Activated T-cell treated with anti-CD3 and anti-CD28 coated beads, Interleukin-2, amount 50 U/mL, for 48 hours (primary cell): Measurements from ENCODE around the gene ZFP36.

ENCODE experiments used
- DNase-seq, 2 experiments: peaks; one replicate each; pipeline ENCODE4 v3.0.0-alpha.2; 2020

ZFP36 gene

DNA sequence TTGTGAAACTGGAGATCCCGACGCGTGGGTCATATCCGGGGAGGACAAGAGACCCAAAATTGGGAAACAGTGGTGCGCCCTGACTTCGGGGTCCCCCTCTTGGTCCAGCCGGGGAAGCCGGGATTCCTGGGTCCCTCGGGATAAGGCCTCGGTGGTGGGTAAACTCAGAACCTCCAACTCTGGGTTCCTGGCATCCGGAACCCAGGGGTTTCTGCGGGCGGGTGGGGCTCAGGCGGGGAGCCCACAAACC is 688 bp downstream of the ZFP36 start:
- DNase-seq: no peak

- DNase-seq: peak; percentile 65 to 72
Measured at GRCh38 chr19:39407660-39408391, 1.2 kb downstream of the ZFP36 start.

- DNase-seq: peak; percentile 54 to 59
Measured at GRCh38 chr19:39408392-39409207, 2.0 kb downstream of the ZFP36 start.

- DNase-seq: peak; percentile 85 to 88
Measured at GRCh38 chr19:39409208-39410016, 2.8 kb downstream of the ZFP36 start.

- DNase-seq: peak; percentile 70 to 78
Measured at GRCh38 chr19:39410017-39410830, 3.6 kb downstream of the ZFP36 start.

- DNase-seq: no peak
Measured at GRCh38 chr19:39410831-39411080, 4.1 kb downstream of the ZFP36 start.

DNA sequence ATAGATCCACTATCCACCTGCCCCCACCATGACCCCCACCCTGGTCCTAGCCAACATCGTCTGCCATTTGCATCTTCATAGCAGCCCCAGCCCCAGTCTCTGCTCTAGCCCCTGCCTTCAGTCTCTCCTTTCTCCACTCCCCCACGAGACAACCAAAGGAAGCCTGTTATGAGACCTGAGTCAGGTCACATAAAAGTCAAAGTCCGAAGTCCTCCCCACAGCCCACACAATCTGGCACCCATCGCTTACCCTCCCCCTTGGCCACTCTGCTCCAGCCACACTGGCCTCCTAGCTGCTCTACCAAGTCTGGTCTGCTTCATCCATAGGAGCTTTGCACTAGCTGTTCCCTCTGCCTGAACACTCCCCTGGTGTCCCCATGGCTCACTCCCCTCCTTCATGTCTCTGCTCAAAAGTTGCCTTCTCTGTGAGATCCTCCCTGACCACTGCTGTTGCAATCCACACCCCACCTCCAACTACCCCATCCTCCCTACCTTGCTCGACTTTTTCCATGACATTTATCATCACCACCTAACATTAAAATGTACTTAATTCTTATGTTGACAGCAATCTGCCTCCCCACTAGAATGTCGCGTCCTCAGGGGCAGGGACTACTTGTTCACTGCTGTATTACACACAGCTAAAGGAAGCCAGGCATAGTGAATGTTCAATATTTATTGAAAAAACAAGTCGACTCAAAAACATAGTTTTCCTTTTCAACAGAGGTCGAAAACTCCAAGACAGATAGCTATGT is 4.6 kb downstream of the ZFP36 start:
- peak; percentile 49 to 50 for DNase-seq

GRCh38 chr19:39411832-39412099 is 5.1 kb downstream of the ZFP36 start:
- DNase-seq: peak; percentile 93 to 95

GRCh38 chr19:39412100-39412866 is 5.6 kb downstream of the ZFP36 start, which contains the start of gene PLEKHG2:
TSS of gene PLEKHG2 (plus strand) at chr19:39412669. CDS start at chr19:39414087, 1,418 bp downstream.
- DNase-seq: peak; percentile 99

DNA sequence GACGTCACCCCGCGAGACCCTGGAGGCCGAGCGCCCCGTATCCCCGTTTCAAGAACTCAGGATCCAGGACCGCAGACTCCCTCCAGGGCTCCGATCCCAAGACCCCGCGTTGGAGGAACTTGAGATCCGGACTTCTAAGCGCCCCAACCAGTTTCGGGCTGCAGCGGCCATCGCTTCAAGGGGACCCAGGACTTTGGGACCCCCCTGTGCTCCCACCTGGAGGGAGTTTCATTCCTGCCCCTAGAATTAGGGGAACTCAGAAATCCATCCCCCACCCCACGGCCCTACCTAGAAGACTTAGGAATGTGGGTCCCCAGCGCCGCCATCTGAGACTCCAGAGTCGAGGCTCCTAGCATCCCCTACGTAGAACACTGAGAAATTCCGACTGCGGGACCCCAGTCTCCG is 6.2 kb downstream of the ZFP36 start:
- DNase-seq: no peak

DNA sequence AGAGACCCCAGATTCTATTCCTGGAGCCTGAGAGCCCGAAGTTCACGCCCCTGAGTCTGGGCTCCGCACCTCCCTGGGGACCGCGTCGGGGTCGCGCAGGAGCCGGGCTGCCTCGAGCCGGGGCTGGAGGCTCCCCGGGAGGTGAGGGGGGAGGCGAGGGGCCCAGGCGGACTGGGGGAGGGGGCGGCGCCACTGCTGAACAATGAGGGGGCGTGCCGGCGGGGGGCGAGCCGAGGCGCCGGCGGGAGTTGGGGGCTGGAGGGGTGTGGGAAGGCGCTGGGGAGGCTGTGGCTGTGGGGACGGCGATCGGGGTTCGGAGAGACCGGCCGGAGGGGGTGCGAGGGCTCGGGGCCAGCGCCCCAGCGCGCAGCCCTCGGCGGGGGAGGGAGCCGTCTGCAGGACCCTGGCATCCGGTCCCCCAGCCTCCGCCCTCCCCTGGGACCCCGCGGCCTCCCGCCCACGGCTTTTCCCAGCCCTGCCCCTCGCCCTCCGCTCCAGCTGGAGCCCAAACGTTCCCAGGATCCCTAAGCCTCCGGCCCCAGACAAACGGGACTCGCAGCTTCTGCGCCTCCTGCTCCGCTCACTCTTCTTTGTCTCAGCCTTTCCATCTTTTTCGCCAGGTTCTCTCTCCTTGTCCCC is 6.7 kb downstream of the ZFP36 start:
- DNase-seq: peak in 1 of 2 experiments; percentile 55

DNA sequence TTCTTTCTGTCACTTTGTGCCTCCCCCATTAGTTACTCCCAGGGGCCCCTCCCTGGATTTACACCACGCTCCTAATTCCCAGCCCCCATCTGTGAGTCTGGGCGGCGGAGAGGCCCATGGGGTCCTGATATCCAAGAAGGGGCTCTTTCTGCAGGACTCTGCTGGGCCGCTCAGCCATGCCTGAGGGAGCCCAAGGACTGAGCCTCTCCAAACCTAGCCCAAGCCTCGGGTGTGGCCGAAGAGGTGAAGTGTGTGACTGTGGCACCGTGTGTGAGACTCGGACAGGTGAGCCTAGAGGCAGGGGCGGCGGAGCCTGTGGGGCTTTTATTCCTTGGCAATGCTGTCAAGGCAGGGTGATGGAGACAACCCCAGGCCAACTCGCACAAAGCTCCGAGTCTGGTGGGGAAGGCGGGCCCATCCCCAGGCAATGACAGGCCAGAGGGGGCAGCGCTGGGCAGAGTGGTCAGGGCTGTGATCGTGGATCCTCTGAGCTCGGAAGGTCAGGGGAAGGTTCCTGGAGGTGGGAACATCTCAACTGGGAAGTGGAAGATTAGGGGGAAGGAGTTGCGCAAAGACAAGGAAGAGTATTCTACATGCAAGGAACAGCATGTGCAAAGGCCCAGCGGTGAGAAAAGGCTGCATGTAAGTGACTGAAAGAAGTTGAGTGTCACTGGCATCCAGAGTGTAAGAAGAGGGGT is 7.4 kb downstream of the ZFP36 start:
- DNase-seq: no peak

- no peak for DNase-seq
Measured at GRCh38 chr19:39415111-39416046, 8.7 kb downstream of the ZFP36 start.

DNA sequence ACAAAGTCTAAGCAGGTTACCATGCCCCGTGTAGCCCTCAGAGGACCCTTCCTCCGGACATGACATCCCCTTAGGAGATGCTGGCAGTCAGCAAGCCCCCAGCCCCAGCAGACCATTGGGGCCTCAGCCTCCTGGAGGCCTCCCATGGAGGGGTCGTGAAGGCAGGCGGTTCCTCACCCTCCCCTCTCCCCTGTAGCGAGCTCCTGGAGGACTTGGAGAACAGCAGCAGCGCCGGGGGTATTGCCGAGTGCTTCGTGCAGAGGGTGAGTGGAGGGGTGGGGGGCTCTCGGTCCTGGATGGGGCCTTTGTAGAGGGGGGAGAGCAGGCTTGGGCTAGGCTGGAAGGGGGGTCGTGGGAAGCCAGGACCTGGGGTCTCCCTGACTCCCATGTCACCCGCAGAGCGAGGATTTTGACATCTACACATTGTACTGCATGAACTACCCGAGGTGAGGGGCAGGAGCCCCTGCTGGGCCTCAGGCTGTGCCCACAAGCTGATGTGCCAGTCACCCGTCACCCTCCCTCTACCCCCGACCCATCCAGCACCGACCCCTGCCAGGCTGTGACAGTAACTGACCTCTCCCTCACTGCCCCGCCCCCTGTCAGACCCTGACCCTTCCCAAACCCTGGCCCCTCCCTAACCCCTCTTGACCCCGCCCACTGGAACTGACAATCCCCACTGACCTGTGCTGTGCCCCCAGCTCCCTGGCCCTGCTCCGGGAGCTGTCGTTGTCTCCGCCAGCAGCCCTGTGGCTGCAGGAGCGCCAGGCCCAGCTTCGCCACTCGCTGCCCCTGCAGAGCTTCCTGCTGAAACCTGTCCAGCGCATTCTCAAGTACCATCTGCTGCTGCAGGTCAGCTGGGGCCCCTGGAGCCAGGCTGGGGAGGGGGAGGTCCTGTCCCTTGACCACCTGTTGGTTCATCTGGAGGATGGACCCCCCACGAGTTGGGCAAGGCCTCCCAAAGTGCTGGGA is 9.8 kb downstream of the ZFP36 start:
- DNase-seq: no peak

GRCh38 chr19:39417463-39418181 is 11.0 kb downstream of the ZFP36 start:
- no peak for DNase-seq

- no peak for DNase-seq
Measured at GRCh38 chr19:39419003-39419402, 12.4 kb downstream of the ZFP36 start.

- no peak for DNase-seq
Measured at GRCh38 chr19:39420769-39421168, 14.1 kb downstream of the ZFP36 start.
